Gastrocnemius medialis (tissue), 4 donors: ENCODE data around the gene SRRM5.

Source experiments
- POLR2A ChIP-seq, 2 donors: fragments of 450-650 bp; IDR thresholded peaks; one replicate each; pipeline ENCODE4 v1.6.1; 2017; ENCODE audit warnings: antibody characterized with exemption in 2 of 2, mild to moderate bottlenecking in 2 of 2, moderate library complexity in 2 of 2
- TF ChIP-seq, protein P1 (sequence below), 5 experiments: fragments of 450-650 bp in 3 of 5; fragments of 200-600 bp in 2 of 5; sonication (generic) in 2 of 5; IDR thresholded peaks in 4 of 5; conservative IDR thresholded peaks in 1 of 5; 1 replicate in 4 of 5; 2 replicates in 1 of 5; pipeline ENCODE4 v1.5.1; 2016 to 2019; ENCODE audit warnings: antibody characterized with exemption in 5 of 5, mild to moderate bottlenecking in 3 of 5, moderate library complexity in 3 of 5

DNA sequence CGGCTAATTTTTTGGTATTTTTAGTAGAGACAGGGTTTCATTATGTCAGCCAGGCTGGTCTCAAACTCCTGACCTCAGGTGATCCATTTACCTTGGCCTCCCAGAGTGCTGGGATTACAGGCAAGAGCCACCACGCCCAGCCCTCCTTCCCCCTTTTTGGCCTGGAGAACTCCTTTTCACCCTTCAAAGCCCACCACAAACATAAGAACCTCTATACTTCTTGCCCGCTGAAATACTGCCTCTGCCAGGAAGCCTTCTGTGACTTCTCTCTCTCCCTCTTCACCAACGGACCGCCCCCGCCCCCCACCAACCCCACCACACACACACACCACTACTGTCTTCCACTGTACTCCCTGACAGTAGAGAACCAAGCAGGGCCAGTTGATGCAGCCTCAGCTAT is 5.1 kb downstream of the SRRM5 start:
- TF ChIP-seq, protein P1, sequence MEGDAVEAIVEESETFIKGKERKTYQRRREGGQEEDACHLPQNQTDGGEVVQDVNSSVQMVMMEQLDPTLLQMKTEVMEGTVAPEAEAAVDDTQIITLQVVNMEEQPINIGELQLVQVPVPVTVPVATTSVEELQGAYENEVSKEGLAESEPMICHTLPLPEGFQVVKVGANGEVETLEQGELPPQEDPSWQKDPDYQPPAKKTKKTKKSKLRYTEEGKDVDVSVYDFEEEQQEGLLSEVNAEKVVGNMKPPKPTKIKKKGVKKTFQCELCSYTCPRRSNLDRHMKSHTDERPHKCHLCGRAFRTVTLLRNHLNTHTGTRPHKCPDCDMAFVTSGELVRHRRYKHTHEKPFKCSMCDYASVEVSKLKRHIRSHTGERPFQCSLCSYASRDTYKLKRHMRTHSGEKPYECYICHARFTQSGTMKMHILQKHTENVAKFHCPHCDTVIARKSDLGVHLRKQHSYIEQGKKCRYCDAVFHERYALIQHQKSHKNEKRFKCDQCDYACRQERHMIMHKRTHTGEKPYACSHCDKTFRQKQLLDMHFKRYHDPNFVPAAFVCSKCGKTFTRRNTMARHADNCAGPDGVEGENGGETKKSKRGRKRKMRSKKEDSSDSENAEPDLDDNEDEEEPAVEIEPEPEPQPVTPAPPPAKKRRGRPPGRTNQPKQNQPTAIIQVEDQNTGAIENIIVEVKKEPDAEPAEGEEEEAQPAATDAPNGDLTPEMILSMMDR (IDR thresholded peaks at IDR 0.05 in 4 of 5, conservative IDR thresholded peaks at IDR 0.05 in 1 of 5) = no peak
- TF ChIP-seq POLR2A (IDR thresholded peaks at IDR 0.05) = no peak
